ENCODE data around the gene EDC3. TPM values are rescaled to one million over a fixed set of nuclear protein-coding genes. Genes with fewer than 3 reads are reported as not detected.
"Not testable (repeated sequence)": the region's sequence is repeated elsewhere in the genome, so short reads cannot be mapped to it uniquely, and the experiment has no call there.

EDC3 gene
- total RNA-seq, 1 experiment from 2014 or later: 45.1 TPM

GRCh38 chr15:74596736-74597135, 99.1 kb downstream of the EDC3 start:
- RAD21 ChIA-PET (ENCODE audit: low non-redundant PET in 1 of 2, low total read pairs in 2 of 2, uncharacterized antibody in 2 of 2, unreplicated experiment in 2 of 2); H3K4me3 ChIP-seq (replicated peaks in 1 of 2; ENCODE audit: low read depth in 1 of 2, low read length in 2 of 2): not testable (repeated sequence)

GRCh38 chr15:74595271-74595670, 100.6 kb downstream of the EDC3 start:
- Histone ChIP-seq H3K79me2 (ENCODE audit: insufficient read depth, low read length) (no peaks in the 10 kb centered on the region), H3K4me1 (ENCODE audit: control insufficient read depth in 1 of 2, insufficient read depth in 2 of 2, low read length in 2 of 2) (peaks cover 6 to 13% of the 10 kb centered on the region in 2 experiments), H3K4me3 (replicated peaks in 1 of 2; ENCODE audit: low read depth in 1 of 2, low read length in 2 of 2) (no peak overlapping the region), H4K20me1 (ENCODE audit: insufficient read depth) (no peaks in the 10 kb centered on the region), H3K9me3 (ENCODE audit: control insufficient read depth in 1 of 2, insufficient read depth in 1 of 2, low read depth in 1 of 2, low read length in 2 of 2) (no peaks in the 10 kb centered on the region), H2AFZ (ENCODE audit: low read depth, low read length, poor library complexity, severe bottlenecking) (no peak overlapping the region), H3K9ac (ENCODE audit: low read length) (no peak overlapping the region), H3K9me2 (ENCODE audit: insufficient read depth) (no peaks in the 10 kb centered on the region), H3K27me3 (ENCODE audit: insufficient read depth, low read length) (no peaks in the 10 kb centered on the region), H3K4me2 (ENCODE audit: low read length) (no peak overlapping the region), H3K36me3 (ENCODE audit: control insufficient read depth in 1 of 2, insufficient read depth in 2 of 2, low read length in 2 of 2) (peaks cover 0 to 4% of the 10 kb centered on the region in 2 experiments; a peak in 2 of 4 replicates), H3K27ac (ENCODE audit: low read depth, low read length) (no peak overlapping the region)
- ChIA-PET RAD21 (ENCODE audit: low non-redundant PET in 1 of 2, low total read pairs in 2 of 2, uncharacterized antibody in 2 of 2, unreplicated experiment in 2 of 2) (no interaction called here), POLR2A (no interaction called here), CTCF (no interaction called here)
- intact Hi-C loops (cut with micrococcal nuclease): no loop called here
- no TSS peak for BruUV-seq (replicated peaks)
- ATAC-seq (no peak), DNase-seq (ENCODE audit: low read depth, low spot score) (no peak)
- TF ChIP-seq EZH2 (IDR thresholded peaks at IDR 0.05) (no peak), ZNF274 (IDR thresholded peaks at IDR 0.05; ENCODE audit: low read depth, low read length) (no peak), EZH2phosphoT487 (IDR thresholded peaks at IDR 0.05; ENCODE audit: borderline replicate concordance) (no peak), TCF7L2 (IDR thresholded peaks at IDR 0.05; ENCODE audit: borderline replicate concordance, extremely low read depth, insufficient read depth, insufficient read length) (no peak), FOSL1 (IDR thresholded peaks at IDR 0.05; ENCODE audit: low read depth) (no peak), EGR1 (IDR thresholded peaks at IDR 0.05; ENCODE audit: low read depth) (no peak), SRF (IDR thresholded peaks at IDR 0.05; ENCODE audit: low read depth) (no peak), REST (IDR thresholded peaks at IDR 0.05; ENCODE audit: low read depth) (no peak), CTCF (IDR thresholded peaks at IDR 0.05 in 2 of 3, conservative IDR thresholded peaks at IDR 0.05 in 1 of 3; ENCODE audit: borderline replicate concordance in 1 of 3, insufficient read depth in 1 of 3, low read depth in 2 of 3, low read length in 2 of 3) (no peak), YY1 (IDR thresholded peaks at IDR 0.05; ENCODE audit: extremely low read depth, insufficient replicate concordance, low read depth, low read length) (no peak), SIN3A (IDR thresholded peaks at IDR 0.05; ENCODE audit: low read depth) (no peak), POLR2AphosphoS5 (IDR thresholded peaks at IDR 0.05; ENCODE audit: low read depth, low read length) (no peak), CEBPB (IDR thresholded peaks at IDR 0.05; ENCODE audit: low read depth) (no peak), SP1 (IDR thresholded peaks at IDR 0.05; ENCODE audit: low read depth) (no peak), RAD21 (IDR thresholded peaks at IDR 0.05; ENCODE audit: low read depth) (no peak), ZFX (IDR thresholded peaks at IDR 0.05) (no peak)
- TF ChIP-seq, protein P1, sequence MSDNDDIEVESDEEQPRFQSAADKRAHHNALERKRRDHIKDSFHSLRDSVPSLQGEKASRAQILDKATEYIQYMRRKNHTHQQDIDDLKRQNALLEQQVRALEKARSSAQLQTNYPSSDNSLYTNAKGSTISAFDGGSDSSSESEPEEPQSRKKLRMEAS (IDR thresholded peaks at IDR 0.05): no peak

More at GRCh38 chr15:74596736-74597135, 99.1 kb downstream of the EDC3 start:
- intact Hi-C loops (cut with micrococcal nuclease); ATAC-seq; H3K9me2 ChIP-seq (ENCODE audit: insufficient read depth); H3K4me2 ChIP-seq (ENCODE audit: low read length); H3K36me3 ChIP-seq (ENCODE audit: control insufficient read depth in 1 of 2, insufficient read depth in 2 of 2, low read length in 2 of 2); DNase-seq (ENCODE audit: low read depth, low spot score); H4K20me1 ChIP-seq (ENCODE audit: insufficient read depth); POLR2A ChIA-PET; CTCF ChIA-PET; H3K9ac ChIP-seq (ENCODE audit: low read length); H3K9me3 ChIP-seq (ENCODE audit: control insufficient read depth in 1 of 2, insufficient read depth in 1 of 2, low read depth in 1 of 2, low read length in 2 of 2); H3K27me3 ChIP-seq (ENCODE audit: insufficient read depth, low read length); H3K79me2 ChIP-seq (ENCODE audit: insufficient read depth, low read length); H3K27ac ChIP-seq (ENCODE audit: low read depth, low read length); H2AFZ ChIP-seq (ENCODE audit: low read depth, low read length, poor library complexity, severe bottlenecking); BruUV-seq (replicated peaks): not testable (repeated sequence)
- peaks cover 6 to 13% of the 10 kb centered on the region in 2 experiments for H3K4me1 ChIP-seq (ENCODE audit: control insufficient read depth in 1 of 2, insufficient read depth in 2 of 2, low read length in 2 of 2)
